Stimulated activated CD4-positive, alpha-beta T cell treated with anti-CD3 and anti-CD28 coated beads, Interleukin-15, amount 100 ng/mL, for 1 hour (primary cell): Measurements from ENCODE around the gene JDP2.
"Not testable (repeated sequence)": the region's sequence is repeated elsewhere in the genome, so short reads cannot be mapped to it uniquely, and the experiment has no call there.

Source experiments
- DNase-seq, 2 donors: peaks; one replicate each; pipeline ENCODE4 v3.0.0-alpha.2; 2020; ENCODE audit warnings: low read depth in 1 of 2, low spot score in 1 of 2

JDP2 gene

DNA sequence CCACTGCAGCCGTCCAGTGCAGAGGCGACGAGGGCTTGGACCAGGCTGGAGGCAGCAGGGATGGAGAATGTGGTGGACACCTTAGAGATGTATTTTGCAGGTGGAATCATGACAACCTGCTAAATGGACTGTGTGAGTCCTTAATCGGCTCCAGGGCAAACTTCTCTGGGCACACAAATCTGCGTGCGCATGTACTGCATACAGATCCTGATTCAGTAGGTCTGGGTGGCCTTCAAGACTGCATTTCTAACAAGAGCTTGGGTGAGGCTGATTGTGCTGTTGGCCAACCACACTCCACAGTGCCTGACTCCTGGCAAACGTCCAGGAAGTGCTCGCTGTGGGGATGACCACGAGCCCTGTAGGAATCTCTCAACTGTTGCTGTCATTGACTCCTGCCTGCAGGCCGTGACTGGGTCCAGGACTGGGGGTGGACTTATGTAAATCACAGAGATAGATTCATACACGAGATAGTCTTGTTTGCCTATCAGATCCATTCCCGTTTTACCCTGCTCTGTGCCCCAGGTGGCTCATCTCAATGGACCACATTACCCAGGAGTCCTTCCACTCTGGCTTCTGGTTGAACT, 27.2 kb downstream of the JDP2 start:
- no peak for DNase-seq

DNA sequence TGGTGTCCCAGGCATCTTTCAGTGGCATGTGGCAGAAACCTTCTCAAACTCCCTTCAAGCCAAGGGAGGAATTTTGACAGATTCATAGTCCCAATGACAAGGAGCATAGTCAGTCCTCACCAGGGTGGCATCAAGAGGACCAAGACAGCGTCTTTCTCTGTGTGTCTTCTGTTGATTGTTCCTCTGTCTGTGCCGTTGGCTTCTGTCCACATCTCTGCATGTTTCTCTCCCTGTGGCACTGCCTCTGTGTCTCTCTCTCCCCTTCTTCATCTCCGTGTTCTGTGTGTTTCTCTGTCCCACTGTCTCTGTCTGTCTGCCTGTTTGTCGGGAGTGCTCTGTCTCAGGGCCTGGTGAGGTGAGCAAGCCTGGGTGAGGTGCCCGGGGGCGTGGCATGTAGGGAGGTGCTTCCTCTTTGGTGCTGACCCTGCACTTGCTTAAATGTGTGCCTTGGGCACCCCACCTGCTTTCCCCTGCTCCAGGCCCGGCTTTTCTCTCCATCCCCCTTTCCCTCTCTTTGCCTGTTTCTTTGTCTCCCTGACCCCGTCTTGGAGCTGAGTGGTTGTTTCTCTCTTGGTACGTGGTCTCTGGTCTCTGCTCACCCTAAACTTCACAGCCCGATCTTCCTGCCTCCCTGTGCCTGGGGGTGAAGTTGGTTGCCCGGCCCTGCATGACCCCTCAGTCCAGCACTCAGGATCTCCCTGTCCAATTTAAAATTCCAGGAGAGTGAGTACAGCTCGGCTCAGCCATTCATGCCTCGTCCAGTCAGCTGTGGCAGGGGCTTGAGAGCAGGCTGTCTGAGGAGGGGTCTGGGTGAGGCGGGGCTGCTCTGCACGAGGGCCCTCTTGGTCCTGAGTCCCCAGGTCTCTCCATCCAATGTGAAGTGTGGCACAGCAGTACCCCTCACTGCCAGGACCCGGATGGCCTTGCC, 28.5 kb downstream of the JDP2 start:
- DNase-seq, result no peak

DNA sequence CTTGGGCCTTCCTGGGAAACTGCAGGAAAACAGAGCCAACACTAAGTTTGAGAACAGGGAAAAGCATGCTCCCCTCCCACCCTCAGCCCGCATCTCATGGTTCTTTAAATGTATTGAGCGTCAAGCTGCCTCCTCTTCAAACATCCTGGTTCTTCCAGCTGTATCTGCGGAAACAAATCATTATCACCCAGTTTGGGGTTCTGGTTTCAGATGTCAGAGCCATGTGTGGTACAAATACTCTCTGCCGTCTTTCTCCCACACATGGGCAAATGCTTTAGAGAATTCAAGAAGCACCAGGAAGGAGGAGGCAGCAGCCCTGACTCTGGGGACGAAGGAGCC, 29.1 kb downstream of the JDP2 start:
- no peak for DNase-seq

DNA sequence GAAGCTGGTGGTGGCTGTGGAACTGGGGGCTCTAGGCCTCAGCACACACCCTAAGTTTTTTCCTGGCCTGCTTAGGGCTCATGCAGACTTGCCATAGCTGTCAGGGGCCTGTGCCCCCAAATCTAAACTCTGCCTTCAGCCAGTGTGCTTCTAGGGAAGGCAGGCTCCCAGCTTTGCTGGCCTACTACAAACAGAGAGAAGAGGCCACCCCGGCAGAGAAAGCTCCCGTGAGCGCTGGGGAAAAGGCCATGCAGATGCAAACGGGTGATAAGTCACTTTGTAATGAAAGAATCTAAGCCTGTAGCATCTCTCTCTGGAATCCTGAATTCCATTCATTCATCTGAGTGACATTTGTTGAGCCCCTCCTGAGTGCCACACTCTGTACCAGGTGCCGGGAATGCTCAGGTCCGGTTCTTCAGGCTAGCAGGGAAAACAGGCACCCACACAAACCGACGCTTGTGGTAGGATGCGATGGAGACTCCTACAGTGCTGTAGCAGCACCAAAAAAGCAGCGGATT, 29.9 kb downstream of the JDP2 start:
- no peak for DNase-seq

DNA sequence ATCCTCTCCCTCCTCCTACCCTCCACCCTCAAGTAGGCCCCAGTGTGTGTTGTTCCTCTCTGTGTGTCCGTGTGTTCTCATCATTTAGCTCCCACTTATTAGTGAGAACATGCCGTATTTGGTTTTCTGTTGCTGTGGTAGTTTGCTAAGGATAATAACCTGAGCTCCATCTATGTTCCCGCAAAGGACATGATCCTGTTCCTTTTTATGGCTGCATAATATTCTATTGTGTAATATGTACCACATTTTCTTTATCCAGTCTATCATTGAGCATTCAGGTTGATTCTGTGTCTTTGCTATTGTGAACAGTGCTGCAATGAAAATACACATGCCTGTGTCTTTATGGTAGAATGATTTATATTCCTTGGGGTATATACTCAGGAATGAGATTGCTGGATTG, 30.5 kb downstream of the JDP2 start:
- no peak for DNase-seq

DNA sequence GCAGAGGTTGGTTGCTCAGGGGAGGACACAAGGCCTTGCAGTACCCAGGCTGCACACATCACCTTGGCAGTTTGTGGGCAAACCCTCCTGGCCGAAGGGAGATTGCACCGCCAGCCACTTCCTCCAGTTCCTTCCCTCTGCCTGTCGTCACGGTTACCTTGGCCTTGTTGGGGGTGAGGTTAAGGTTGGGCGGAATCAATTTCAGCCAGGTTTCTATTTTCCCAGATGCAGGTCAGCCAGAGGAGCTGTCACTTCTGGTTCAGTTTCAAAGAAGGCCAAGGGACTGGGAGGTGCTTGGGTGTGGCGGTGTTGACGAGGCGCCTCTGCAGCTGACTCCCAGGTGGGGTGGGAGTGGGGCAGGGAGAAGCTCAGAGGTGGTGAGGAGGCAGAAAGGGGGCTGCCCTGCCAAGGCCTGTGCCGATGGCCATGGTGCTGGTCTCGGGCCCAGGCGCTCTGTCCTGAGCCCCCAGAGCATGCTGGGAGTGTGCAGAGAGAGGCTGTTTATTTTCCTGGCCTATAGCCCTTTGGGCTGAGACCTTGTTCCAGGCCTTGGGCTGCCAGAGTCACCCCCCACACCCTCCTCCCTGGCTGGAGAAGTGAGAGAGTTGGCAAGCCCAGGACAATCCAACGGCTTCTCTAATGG, 31.4 kb downstream of the JDP2 start:
- no peak for DNase-seq

DNA sequence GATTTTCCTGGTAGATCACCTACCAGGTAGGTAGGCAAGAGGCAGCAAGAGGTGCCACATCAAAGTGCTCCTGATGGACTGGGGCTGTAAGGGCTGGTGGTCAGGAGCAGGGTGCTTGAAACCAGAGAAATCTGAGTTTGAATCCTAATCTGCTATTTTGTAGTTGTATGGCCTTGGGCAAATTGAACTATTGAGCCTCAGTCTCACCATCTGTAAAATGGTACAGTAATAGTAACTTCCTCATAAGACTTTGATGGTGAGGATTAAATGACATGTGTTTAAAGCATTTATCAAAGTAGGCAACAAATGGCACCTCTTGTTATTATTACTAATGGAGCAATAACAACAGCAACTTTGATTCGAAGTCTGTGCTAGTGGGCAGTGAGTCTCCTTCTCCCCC, 32.0 kb downstream of the JDP2 start:
- no peak for DNase-seq

DNA sequence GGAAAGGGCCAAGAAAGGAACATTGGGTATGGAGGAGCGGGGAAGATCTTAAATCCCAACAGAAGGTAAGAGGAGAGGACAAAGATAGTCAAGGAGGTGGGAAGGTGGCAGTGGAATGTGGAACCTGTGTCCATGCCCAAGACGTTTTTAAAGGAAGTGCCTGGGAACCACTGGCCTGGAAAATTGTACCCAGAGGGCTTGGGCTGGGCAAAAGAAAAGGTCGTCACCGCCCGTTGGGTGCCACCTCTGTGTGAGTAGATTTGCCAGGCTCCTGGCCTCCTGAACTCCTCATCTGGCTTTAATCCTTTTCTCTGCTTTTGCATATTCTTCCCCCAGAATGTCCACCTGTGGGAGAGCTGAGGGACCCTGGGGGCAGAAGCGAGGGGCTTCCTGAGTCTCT, 32.6 kb downstream of the JDP2 start:
- DNase-seq, result no peak

DNA sequence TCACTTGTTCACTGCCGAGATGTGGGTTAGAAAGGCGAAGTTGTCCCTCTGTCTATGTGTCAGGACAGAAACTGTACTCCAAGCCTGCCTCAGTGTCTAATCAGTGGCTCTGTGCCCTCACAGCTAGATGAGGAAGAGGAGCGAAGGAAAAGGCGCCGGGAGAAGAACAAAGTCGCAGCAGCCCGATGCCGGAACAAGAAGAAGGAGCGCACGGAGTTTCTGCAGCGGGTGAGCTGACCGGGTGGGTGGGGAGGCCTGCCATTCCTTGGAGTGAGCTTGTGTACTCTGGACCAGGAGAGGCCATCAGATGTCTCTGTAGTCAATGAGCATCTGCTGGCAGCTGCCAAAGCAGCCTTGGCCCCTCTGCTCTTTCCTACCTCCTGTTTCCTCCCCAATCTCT, 33.5 kb downstream of the JDP2 start:
- no peak for DNase-seq

DNA sequence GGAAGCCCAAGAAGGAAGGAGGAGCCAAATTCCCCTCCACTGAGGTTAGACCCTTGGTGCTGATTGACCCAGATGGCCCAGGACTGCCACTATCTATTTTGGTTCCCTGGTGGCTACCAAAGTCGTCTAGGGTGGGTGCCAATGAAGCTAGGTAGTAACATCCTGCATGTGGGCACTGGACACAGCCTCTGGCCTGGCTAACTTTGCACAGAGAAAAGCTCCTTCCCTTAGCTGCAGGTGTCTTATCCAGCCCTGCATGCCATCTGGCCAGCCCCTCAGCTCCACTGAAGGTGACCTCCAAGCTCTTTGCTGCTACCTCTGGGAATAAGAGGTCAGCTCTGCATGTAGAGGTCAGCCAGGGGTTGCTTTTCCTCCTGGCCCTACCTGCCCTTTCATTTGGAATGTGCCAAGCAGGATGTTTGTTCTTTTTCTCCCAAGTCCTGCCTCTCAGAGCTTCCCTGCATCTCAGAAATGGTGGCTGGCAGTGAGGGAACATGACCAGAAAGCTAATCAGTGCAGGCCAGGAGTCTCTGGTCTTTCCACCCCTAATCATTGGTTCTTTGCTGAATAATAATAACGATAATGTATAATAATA, 34.0 kb downstream of the JDP2 start:
- DNase-seq, result no peak

DNA sequence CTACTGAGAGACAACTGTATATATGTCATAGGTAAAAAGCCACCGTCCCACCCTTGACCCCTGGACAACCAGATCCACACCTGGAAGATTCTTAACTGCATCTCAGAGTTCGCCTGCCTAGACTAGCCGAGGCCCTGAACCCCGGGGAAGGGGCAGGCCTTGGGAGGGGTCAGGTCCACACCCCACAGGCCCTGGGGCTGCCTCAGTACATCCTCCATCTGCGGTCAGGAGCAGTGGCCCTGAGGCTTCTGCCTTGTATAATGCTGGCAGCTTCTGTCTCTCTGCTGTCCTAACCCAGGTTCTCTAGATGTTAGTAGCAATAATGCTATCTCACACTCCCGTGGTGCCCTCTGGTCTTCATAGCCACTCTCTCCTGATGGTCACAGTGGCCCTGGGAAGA, 36.8 kb downstream of the JDP2 start:
- no peak for DNase-seq

DNA sequence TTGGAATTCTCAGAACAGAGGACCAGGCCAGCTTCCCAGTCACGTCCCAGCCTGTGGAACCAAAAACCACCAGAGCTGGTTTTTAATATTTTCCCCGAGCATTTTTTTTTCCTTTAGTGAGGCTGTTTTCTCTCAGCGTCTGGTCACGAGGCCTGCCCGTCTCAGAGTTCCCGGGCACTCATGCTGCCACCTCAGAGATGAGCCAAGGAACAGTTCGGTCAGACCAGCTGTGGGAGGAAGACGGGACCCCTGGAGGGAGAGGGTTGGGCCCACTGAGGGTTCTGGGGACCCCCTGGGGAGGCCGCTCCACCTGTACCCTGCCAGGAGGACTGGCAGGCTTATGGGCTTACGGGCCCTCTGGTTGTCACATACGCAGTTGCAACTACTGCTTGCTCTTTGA, 39.9 kb downstream of the JDP2 start:
- DNase-seq, result no peak

DNA sequence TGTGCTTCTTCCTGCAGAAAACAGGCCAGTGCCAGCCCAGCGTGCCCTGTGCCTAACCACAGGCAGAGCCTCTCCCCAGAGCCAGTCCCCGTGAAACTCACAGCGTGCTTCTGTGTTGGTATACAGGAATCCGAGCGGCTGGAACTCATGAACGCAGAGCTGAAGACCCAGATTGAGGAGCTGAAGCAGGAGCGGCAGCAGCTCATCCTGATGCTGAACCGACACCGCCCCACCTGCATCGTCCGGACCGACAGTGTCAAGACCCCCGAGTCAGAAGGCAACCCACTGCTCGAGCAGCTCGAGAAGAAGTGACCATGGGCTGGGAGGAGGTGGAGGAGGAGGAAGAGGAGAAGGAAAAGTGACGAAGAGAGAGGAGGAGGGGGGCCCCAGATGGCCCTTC, 41.3 kb downstream of the JDP2 start:
- DNase-seq, result no peak

DNA sequence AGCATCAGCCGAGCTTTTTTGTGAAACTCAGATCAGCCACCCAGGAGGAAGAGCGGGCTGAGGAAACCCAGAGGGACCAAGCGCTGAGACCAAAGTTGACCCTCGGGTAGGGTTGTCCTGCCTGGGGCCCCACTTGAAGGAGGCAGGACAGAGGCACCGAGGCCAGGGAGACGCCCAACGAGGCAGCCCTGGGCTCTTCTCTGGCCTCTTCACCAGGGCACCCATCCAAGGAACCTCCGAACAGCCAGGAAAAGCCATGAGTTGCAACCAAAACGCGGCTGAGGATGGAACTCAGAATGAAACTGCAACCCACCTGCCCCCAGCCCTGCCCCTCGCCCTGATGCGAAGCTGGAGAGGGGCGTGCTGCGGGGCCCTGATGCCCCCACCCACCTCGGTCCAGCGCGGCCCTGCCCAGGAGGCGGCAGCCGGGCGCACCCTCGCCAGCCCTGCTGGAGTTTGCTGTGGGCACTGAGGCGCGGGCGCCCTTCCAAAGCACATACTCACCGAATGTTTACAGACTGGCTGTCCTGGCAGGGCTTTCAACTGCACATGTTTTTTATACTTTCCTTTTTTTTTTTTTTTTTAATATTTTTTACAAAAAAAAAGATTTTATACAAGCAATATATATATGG, 41.9 kb downstream of the JDP2 start:
- DNase-seq, result no peak

DNA sequence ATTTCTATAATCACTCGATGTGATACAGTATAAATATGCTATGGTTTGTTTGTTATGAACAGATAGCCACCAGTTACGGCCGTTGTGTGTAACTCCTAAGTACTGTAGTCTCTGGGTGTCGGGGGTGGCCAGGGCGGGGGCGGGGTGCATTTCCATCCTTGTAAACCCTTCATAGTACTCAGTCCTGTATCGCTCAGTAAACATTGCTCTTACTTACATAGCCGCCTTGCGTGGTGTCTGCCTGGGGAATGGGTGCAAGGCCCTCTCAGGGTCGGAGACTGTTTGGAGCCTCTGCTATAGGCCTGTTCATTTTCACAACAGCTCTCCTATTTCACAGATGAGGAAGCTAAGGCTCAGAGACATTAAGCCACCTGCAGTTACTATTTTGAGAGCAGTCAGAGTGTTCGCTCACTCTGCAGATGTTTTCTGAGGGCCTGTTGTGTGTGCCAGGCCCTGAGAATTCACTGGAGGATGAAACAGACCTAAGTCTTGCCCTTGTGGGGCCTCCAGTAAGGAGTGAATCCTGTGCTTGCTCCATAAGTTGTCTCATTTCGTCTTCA, 42.5 kb downstream of the JDP2 start:
- DNase-seq, result no peak

DNA sequence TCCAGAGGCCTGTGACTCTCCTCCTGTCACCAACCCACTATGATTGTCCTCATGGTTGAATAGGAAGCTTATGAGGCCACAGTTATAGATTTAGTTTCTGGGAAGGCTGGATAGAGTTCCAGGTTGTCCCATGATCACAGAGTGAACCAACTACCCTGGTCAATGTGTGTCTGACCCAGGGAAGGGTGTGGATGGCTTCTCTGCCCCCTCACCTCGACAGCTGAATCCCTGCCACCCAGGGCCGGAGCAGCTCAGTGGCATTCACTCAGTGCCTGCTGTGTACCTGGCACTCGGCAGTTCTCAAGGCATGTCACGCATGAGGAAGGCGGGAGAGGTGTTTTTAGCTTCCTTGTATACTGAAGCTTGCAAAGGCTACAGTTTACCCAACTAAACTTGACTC, 43.2 kb downstream of the JDP2 start:
- DNase-seq, result no peak

DNA sequence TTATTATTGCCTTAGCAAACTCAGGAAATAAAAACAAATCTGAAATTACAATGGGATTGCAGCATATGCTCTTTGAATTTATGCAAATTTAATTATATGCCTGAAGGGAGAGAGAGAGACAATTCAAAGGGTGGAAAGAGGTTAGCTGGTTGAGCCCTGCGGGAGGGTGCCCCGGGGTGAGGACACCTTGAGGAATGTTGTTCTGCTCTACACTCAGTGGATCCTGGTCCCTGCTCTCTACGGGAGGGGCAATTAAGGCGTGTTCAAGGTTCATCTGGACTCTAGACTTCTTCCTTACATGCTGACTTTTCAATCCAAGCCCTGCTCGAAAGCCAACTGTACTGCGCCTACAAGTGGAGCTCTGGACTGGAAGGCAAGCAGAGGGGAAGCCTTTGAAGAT, 46.3 kb downstream of the JDP2 start:
- DNase-seq, result not testable (repeated sequence)

DNA sequence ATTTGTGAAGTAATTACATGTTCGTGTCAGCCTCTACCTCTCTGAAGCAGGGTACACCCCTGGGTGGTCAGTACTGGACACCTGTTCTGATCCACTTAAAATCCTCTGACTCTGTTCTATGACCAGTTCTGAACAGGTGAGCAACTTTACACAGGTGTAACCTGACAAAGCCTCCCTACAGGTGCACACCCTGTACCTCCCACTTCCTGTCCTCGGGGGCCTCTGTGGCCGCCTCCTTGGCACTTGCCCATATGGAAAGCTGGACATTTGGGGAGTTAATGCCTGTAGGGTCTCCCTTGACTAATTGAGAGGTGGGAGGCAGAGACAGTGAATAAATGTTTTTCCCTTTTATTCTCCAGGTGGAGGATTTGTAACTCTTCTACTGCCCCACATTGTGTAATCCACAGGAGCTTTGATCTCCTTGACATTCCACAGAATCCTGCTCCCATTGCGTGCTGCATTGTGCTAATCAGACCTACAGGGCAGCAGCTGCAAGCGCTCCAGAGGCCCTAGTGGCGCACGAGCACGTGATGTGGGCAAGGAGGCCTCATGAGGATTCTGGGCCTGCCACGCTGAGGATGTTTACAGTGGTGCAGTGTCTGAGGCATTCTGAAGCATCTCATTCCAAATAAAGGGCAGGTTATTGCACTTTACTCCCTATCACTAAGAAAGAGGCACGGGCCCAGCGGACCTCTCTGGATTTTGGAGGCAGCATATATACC, 48.6 kb downstream of the JDP2 start:
- no peak for DNase-seq

DNA sequence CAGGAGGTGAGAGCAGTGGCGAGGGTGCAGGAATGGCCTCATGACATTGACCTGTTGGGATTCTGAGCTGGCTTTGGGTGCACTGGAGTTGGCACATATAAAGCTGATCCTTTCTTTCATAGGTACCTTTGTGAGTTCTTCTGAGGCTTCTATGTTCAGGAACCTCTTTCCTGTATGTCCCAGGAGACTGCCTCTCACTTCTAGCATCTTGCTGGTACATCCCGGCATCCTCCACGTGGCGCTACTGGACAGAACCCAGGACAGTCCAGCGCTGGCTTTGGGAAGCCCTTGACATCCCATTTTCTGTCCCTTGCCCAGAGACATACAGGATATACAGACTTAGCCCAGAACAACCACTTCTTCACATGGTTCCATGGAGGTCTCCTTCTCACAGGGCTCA, 50.1 kb downstream of the JDP2 start:
- no peak for DNase-seq

DNA sequence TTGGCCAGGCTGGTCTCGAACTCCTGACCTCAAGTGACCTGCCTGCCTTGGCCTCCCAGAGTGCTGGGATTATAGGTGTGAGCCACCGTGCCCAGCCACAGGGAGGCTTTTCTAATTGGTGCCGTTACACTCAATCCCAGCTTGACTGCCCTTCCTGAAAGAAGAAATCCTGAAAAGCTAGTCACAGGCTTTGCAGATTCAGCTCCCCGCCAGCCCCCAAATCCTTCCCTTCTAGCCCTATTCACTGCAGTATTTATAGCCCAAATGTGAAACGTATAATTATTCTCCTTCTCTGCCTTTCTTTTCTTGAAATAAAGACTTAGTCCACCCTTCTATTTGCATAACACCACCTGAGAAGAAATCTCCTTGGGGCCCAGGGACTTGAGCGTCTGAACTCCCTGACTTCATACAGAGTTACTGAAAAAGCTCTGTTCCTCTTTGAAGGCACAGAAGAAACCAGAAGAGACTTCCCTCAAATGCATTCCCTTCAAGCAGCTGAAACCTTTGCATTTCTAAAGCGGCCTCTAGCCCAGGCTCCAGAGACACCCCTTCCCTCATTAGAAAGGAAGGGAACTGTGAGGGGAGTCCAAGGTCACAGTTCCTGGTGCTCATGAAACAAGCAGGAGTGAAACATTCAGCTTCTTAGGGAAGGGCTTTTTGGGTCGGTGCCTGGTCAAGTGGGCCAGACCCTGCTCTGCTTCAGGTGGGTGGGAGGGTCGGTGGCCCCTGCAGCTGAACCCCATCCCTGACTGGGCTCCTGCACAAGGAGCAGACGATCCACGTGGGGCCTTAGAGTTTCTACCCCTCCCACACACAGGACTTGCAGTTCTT, 52.2 kb downstream of the JDP2 start:
- DNase-seq, result no peak
